NCI-H460 (cell line): ENCODE results near the gene HOXC12. TPM values are rescaled to one million over a fixed set of nuclear protein-coding genes. Genes with fewer than 3 reads are reported as not detected.

Experiments
- DNase-seq: peaks from one replicate; pipeline ENCODE4 v3.0.0-alpha.2; 2016; ENCODE audit warnings: low read depth; ENCODE audit errors: extremely low read depth
- total RNA-seq: library from RNA; depleted of rRNA; stranded (reverse); fragments of >200 nt; shearing (Covaris generic); gene quantifications from 2 replicates; pipeline ENCODE4 v1.2.3, GENCODE V29; 2014

HOXC12 gene
- total RNA-seq, 1 experiment from 2014 or later = not detected

- DNase-seq = no peak
Measured at GRCh38 chr12:53993162-53994008, 38.7 kb downstream of the HOXC12 start.

- no peak for DNase-seq
Measured at GRCh38 chr12:53994009-53994263, 39.2 kb downstream of the HOXC12 start.

DNA sequence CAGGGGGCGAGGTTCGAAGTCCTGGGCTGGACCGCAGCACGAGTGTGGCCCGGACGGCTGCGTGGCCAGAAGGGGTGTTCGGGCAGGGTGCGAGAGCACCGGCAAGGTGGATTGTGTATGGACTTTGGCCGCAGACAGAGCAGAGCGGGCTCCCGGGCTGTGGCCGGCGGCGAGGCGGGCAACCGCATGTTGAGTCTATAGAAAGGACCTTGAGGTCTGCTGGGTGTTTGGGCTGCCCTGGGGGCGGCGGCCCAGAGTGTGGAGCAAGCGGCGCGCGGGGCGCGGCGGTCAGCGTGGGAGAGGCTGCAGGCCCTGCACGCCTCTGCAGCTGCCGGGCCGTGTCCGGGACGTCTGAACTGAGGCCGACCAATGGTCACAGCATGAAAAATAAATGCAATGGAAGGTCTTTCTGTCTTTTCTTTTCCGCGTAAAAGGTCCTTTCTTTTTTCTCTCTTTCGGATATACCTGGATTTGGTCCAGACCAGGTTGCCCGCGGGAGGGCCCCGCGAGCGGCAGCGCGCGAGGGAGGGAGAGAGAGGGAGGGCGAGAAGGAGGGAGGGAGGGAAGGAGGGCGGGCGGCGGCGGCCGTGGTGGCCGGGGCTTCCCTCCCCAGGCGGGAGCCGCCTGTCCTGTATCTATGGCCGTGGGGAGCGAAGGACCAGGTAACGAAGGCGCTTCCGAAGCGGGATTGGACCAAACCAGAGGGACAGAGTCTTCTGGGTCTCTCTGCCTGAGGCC, 39.7 kb downstream of the HOXC12 start:
- no peak for DNase-seq

- DNase-seq = peak; percentile 2
Measured at GRCh38 chr12:53995002-53995377, 40.3 kb downstream of the HOXC12 start.

GRCh38 chr12:53995378-53996239, 40.9 kb downstream of the HOXC12 start:
- DNase-seq = peak; percentile 51

DNA sequence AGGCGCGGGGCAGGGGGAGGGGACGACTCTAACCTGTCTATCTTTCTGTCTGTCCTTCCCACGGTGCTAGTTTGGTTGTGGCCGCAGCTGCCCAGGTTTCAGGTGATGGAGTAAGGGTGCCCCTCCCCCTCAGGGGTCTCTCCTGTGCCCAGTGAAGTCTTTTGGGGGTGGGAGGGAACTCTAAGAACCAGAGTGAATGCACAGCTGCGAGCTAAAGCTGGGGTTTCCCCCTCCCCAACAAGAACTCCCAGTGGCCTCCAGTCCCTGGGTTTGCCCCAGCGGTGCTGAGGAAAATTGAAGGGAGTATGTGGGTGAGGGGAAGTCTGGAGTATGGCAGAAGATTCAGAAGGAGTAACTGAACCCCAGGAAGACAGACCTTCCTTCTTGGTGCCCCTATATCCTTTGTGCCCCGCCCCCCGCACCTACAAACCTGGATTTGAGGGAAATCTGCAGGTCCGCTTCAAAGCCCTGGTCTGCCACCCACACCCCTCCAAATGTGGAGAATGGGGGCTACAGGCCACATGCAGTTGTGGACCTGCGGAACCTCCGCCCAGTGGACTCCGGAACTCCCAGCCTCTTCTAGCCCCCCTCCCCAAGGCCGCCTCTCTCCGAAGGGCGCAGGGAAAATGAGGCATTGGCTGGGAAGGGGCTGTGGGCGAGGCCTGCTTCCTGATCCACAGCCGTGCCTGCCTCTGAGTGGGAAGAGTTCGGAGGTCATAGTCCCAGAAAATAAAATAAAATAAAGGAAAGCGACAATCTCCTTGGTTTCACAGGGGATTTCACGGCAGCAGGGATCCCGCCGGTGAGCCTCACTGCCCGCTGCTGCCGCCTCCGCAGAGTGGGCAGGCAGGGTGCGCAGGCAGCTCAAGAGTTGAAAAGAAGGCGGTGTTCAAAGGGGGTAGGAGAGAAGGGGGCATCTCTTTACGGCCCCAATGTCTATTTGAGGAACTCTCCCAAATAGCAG, 41.8 kb downstream of the HOXC12 start:
- no peak for DNase-seq

- no peak for DNase-seq
Measured at GRCh38 chr12:53997204-53998109, 42.8 kb downstream of the HOXC12 start.

GRCh38 chr12:53998110-53998899, 43.6 kb downstream of the HOXC12 start:
- DNase-seq = no peak

GRCh38 chr12:53998900-53999236, 44.2 kb downstream of the HOXC12 start:
- DNase-seq = no peak

DNA sequence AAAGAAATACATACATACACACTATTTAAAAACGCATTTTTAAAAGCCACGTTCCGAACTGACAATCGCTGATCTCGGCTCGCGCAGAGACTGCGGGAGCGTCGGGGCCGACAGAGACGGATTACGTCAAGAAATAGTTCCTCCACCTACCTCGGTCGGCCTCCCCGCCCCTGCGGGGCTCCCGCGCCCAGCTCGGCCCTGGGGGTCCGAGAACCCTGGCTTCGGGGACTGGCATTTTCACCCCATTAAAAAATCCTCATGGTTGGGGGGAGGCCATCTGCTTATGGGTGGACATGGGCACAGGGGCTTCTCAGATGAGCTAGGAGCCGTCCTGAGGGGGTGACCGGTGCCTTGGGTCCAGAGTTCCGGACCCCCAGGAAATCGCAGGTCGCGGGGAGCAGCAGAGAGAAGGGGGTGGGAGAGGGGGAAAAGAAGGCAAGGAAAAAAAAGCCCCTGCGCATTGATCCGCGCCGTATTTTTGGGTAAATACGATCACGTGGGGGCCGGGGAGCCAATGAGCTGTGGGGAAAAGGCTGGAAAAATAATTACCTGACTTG, 44.9 kb downstream of the HOXC12 start:
- peak; percentile 44 for DNase-seq

- no peak for DNase-seq
Measured at GRCh38 chr12:54000116-54001114, 45.7 kb downstream of the HOXC12 start, which contains the start of gene HOXC9. Gene HOXC9 (plus strand): TSS chr12:54000161. CDS start chr12:54000189, 28 bp downstream.

- no peak for DNase-seq
Measured at GRCh38 chr12:54001283-54002187, 46.8 kb downstream of the HOXC12 start.

DNA sequence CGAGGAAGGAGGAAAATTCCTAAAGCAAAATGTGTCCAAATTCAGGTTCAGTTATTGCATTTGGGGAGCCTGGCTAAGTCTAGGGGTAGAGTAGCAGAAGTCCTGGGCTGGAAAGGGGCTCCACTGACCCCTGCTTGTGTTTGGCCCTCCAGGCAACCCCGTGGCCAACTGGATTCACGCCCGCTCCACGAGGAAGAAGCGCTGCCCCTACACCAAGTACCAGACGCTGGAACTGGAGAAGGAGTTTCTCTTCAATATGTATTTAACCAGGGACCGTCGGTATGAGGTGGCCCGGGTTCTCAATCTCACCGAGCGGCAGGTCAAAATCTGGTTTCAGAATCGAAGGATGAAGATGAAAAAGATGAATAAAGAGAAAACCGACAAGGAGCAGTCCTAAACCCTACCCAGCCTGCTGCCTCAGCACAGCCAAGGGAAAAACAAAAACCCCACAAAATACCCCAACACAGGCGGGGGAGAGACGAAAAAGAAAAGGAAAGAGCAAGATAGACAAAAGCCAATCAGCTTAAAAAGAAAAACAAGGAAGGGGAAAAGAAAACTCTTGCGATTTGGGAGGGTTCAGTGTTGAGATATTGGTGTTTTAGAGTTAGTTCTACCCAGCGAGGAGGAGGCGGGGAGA, 47.7 kb downstream of the HOXC12 start:
- DNase-seq = no peak

- no peak for DNase-seq
Measured at GRCh38 chr12:54002915-54003389, 48.2 kb downstream of the HOXC12 start.

DNA sequence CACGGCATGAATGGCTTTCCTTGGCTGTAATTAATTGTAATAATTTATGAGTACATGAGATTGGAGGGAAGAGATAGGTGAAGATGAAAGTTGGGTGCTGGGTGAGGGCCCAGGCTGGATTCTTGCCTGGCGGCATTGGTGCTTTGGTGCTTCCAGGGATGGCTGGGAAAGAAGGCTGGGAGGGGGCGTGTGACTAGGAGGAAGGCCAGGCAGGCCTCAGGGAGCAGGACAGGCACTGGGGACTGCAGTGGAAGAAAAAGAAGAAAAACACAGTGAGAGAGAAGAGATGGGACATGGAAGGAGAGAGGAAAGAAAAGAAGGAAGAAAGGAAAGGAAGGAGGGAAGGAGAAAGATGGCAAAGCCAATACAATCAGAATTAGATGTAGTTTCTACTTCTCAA, 48.9 kb downstream of the HOXC12 start:
- no peak for DNase-seq
